ENCODE results near the gene FIZ1.

FIZ1 gene

GRCh38 chr19:55641426-55642152 is 42.3 kb upstream of the FIZ1 start:
- peak overlapping the region; percentile 74 for H2BK15ac ChIP-seq (ENCODE audit: low read depth, poor library complexity, severe bottlenecking)
- peaks cover 10% of the 10 kb centered on the region for H3K79me1 ChIP-seq (replicated peaks; ENCODE audit: low read length, poor library complexity, severe bottlenecking)
- H3K23ac ChIP-seq (ENCODE audit: low read length in 2 of 2) = no peak overlapping the region
- H3K14ac ChIP-seq (ENCODE audit: low read length in 2 of 2) = peak overlapping the region in 1 of 2 experiments; percentile 57
- no peaks in the 10 kb centered on the region for H3K27me3 ChIP-seq (ENCODE audit: control insufficient read depth in 1 of 2, insufficient read depth in 1 of 2, low read length in 2 of 2)
- peak overlapping the region; percentile 57 to 92 for H3K4ac ChIP-seq (ENCODE audit: low read depth in 1 of 2, low read length in 2 of 2)
- H3K9me3 ChIP-seq (ENCODE audit: control insufficient read depth, low read length) = no peaks in the 10 kb centered on the region
- peak overlapping the region; percentile 28 to 35 for H2BK12ac ChIP-seq (ENCODE audit: low read length in 2 of 2)
- peaks cover 25 to 28% of the 10 kb centered on the region in 2 experiments for H3K36me3 ChIP-seq (ENCODE audit: control insufficient read depth in 1 of 2, insufficient read depth in 2 of 2, low read depth in 1 of 2, low read length in 2 of 2)
- peak overlapping the region; percentile 18 for H4K91ac ChIP-seq (ENCODE audit: low read length)
- DNase-seq = peak; percentile 60
- H2BK5ac ChIP-seq (ENCODE audit: low read depth, low read length, poor library complexity, severe bottlenecking) = no peak overlapping the region
- peaks cover 40% of the 10 kb centered on the region for H3K4me1 ChIP-seq (ENCODE audit: control insufficient read depth, insufficient read depth, low read depth, low read length)
- peak overlapping the region; percentile 100 for H3K4me2 ChIP-seq (ENCODE audit: low read length, poor library complexity, severe bottlenecking)
- H2BK120ac ChIP-seq (ENCODE audit: low read depth, low read length) = peak overlapping the region; percentile 94
- H3K18ac ChIP-seq (ENCODE audit: low read depth in 1 of 2, low read length in 2 of 2) = peak overlapping the region; percentile 84 to 93
- H3K27ac ChIP-seq (ENCODE audit: low read length, poor library complexity, severe bottlenecking) = peak overlapping the region; percentile 91
- peak overlapping the region; percentile 82 to 94 for H3K4me3 ChIP-seq (ENCODE audit: insufficient read depth in 1 of 2, low read depth in 1 of 2, low read length in 2 of 2)
- peak overlapping the region; percentile 94 for H3K9ac ChIP-seq (ENCODE audit: low read length)
- peak overlapping the region; percentile 90 for H4K8ac ChIP-seq (ENCODE audit: low read length)
- H2AFZ ChIP-seq (ENCODE audit: low read depth, low read length) = no peak overlapping the region
- H2AK5ac ChIP-seq (ENCODE audit: low read length, severe bottlenecking) = peak overlapping the region; percentile 88
- WGBS = 2% methylated on average over 25 of the region's 25 CpGs

- DNase-seq = peak; percentile 91
- H3K18ac ChIP-seq (ENCODE audit: low read depth in 1 of 2, low read length in 2 of 2) = peak within 1 kb of the TSS; percentile 84 to 93
- peak within 1 kb of the TSS; percentile 94 for H2BK120ac ChIP-seq (ENCODE audit: low read depth, low read length)
- H3K4me1 ChIP-seq (ENCODE audit: control insufficient read depth, insufficient read depth, low read depth, low read length) = peaks cover 48% of the 10 kb centered on the region
- peak within 1 kb of the TSS in 1 of 2 experiments; percentile 51 for H3K23ac ChIP-seq (ENCODE audit: low read length in 2 of 2)
- H3K27ac ChIP-seq (ENCODE audit: low read length, poor library complexity, severe bottlenecking) = peak within 1 kb of the TSS; percentile 91
- H3K14ac ChIP-seq (ENCODE audit: low read length in 2 of 2) = peak within 1 kb of the TSS in 1 of 2 experiments; percentile 68
- peak within 1 kb of the TSS; percentile 82 to 94 for H3K4me3 ChIP-seq (ENCODE audit: insufficient read depth in 1 of 2, low read depth in 1 of 2, low read length in 2 of 2)
- H3K36me3 ChIP-seq (ENCODE audit: control insufficient read depth in 1 of 2, insufficient read depth in 2 of 2, low read depth in 1 of 2, low read length in 2 of 2) = peaks cover 25 to 28% of the 10 kb centered on the region in 2 experiments
- H2BK5ac ChIP-seq (ENCODE audit: low read depth, low read length, poor library complexity, severe bottlenecking) = peak within 1 kb of the TSS; percentile 66
- peak within 1 kb of the TSS in 1 of 2 experiments; percentile 51 for H2BK12ac ChIP-seq (ENCODE audit: low read length in 2 of 2)
- peak within 1 kb of the TSS; percentile 74 for H2BK15ac ChIP-seq (ENCODE audit: low read depth, poor library complexity, severe bottlenecking)
- H3K4ac ChIP-seq (ENCODE audit: low read depth in 1 of 2, low read length in 2 of 2) = peak within 1 kb of the TSS; percentile 62 to 79
- no peaks in the 10 kb centered on the region for H3K9me3 ChIP-seq (ENCODE audit: control insufficient read depth, low read length)
- peak within 1 kb of the TSS; percentile 90 for H4K8ac ChIP-seq (ENCODE audit: low read length)
- H3K4me2 ChIP-seq (ENCODE audit: low read length, poor library complexity, severe bottlenecking) = peak within 1 kb of the TSS; percentile 100
- H3K27me3 ChIP-seq (ENCODE audit: control insufficient read depth in 1 of 2, insufficient read depth in 1 of 2, low read length in 2 of 2) = no peaks in the 10 kb centered on the region
- H3K9ac ChIP-seq (ENCODE audit: low read length) = peak within 1 kb of the TSS; percentile 94
- peak within 1 kb of the TSS; percentile 35 for H2AK5ac ChIP-seq (ENCODE audit: low read length, severe bottlenecking)
- peaks cover 13% of the 10 kb centered on the region for H3K79me1 ChIP-seq (replicated peaks; ENCODE audit: low read length, poor library complexity, severe bottlenecking)
- peak within 1 kb of the TSS; percentile 65 for H2AFZ ChIP-seq (ENCODE audit: low read depth, low read length)
- H4K91ac ChIP-seq (ENCODE audit: low read length) = peak within 1 kb of the TSS; percentile 66
- under 1% methylated on average over 57 of the region's 89 CpGs for WGBS
Observed at GRCh38 chr19:55640577-55641425, 41.5 kb upstream of the FIZ1 start, which contains the start of gene ZNF580. TSS of gene ZNF580 (plus strand) at chr19:55641002. CDS start at chr19:55642509, 1,507 bp downstream.

- peak overlapping the region; percentile 47 for H4K8ac ChIP-seq (ENCODE audit: low read length)
- peak overlapping the region; percentile 40 to 81 for H3K18ac ChIP-seq (ENCODE audit: low read depth in 1 of 2, low read length in 2 of 2)
- peak overlapping the region; percentile 65 for H2AFZ ChIP-seq (ENCODE audit: low read depth, low read length)
- 64% methylated on average over 30 of the region's 38 CpGs for WGBS
- H2BK5ac ChIP-seq (ENCODE audit: low read depth, low read length, poor library complexity, severe bottlenecking) = no peak overlapping the region
- peak overlapping the region; percentile 66 for H4K91ac ChIP-seq (ENCODE audit: low read length)
- H3K4ac ChIP-seq (ENCODE audit: low read depth in 1 of 2, low read length in 2 of 2) = peak overlapping the region; percentile 62 to 79
- H3K4me2 ChIP-seq (ENCODE audit: low read length, poor library complexity, severe bottlenecking) = peak overlapping the region; percentile 77
- H3K79me1 ChIP-seq (replicated peaks; ENCODE audit: low read length, poor library complexity, severe bottlenecking) = peaks cover 13% of the 10 kb centered on the region
- H3K27me3 ChIP-seq (ENCODE audit: control insufficient read depth in 1 of 2, insufficient read depth in 1 of 2, low read length in 2 of 2) = no peaks in the 10 kb centered on the region
- no peak overlapping the region for H2BK15ac ChIP-seq (ENCODE audit: low read depth, poor library complexity, severe bottlenecking)
- H2AK5ac ChIP-seq (ENCODE audit: low read length, severe bottlenecking) = peak overlapping the region; percentile 35
- H3K27ac ChIP-seq (ENCODE audit: low read length, poor library complexity, severe bottlenecking) = peak overlapping the region; percentile 75
- H3K14ac ChIP-seq (ENCODE audit: low read length in 2 of 2) = peak overlapping the region in 1 of 2 experiments; percentile 68
- peak overlapping the region in 1 of 2 experiments; percentile 51 for H3K23ac ChIP-seq (ENCODE audit: low read length in 2 of 2)
- H3K4me1 ChIP-seq (ENCODE audit: control insufficient read depth, insufficient read depth, low read depth, low read length) = peaks cover 47% of the 10 kb centered on the region
- peak overlapping the region in 1 of 2 experiments; percentile 51 for H2BK12ac ChIP-seq (ENCODE audit: low read length in 2 of 2)
- H3K4me3 ChIP-seq (ENCODE audit: insufficient read depth in 1 of 2, low read depth in 1 of 2, low read length in 2 of 2) = peak overlapping the region; percentile 82 to 94
- H3K36me3 ChIP-seq (ENCODE audit: control insufficient read depth in 1 of 2, insufficient read depth in 2 of 2, low read depth in 1 of 2, low read length in 2 of 2) = peaks cover 18 to 22% of the 10 kb centered on the region in 2 experiments
- H2BK120ac ChIP-seq (ENCODE audit: low read depth, low read length) = no peak overlapping the region
- H3K9ac ChIP-seq (ENCODE audit: low read length) = peak overlapping the region; percentile 86
- no peaks in the 10 kb centered on the region for H3K9me3 ChIP-seq (ENCODE audit: control insufficient read depth, low read length)
- DNase-seq = peak; percentile 34
Observed at GRCh38 chr19:55640043-55640576, 40.8 kb upstream of the FIZ1 start.
